Left lung (tissue), 10 donors: Measurements from ENCODE around the gene WDR5. TPM values are rescaled to one million over a fixed set of nuclear protein-coding genes. Genes with fewer than 3 reads are reported as not detected.

Source experiments
- ATAC-seq: fragments of 200-7000 bp; cut with Tn5 transposase; one replicate; pipeline ENCODE4 v1.9.1; 2020; ENCODE audit warnings: moderate library complexity
- DNase-seq, 4 donors: peaks; one replicate each; pipeline ENCODE4 v3.0.0-alpha.2; 2013 to 2020
- H3K27ac ChIP-seq, 2 donors: fragments of 200-600 bp; sonication (generic) in 1 of 2; one replicate each; pipeline versions ENCODE4 v1.5.0 to v1.8.0; 2020 to 2021
- H3K27me3 ChIP-seq, 2 donors: fragments of 200-600 bp; sonication (generic) in 1 of 2; one replicate each; pipeline versions ENCODE4 v1.5.0 to v1.8.0; 2020 to 2021
- H3K36me3 ChIP-seq, 2 donors: fragments of 200-600 bp; sonication (generic) in 1 of 2; one replicate each; pipeline versions ENCODE4 v1.5.0 to v1.8.0; 2020 to 2021
- H3K4me1 ChIP-seq, 2 donors: fragments of 200-600 bp; one replicate each; pipeline ENCODE4 v1.8.0; 2021
- H3K4me3 ChIP-seq, 2 donors: fragments of 200-600 bp; sonication (generic) in 1 of 2; one replicate each; pipeline versions ENCODE4 v1.5.0 to v1.8.0; 2020 to 2021; ENCODE audit warnings: mild to moderate bottlenecking in 1 of 2
- H3K9me3 ChIP-seq, 2 donors: fragments of 200-600 bp; sonication (generic) in 1 of 2; one replicate each; pipeline versions ENCODE4 v1.5.0 to v1.8.0; 2020 to 2021
- CTCF ChIP-seq, 2 donors: fragments of 200-600 bp; sonication (generic) in 1 of 2; IDR thresholded peaks; one replicate each; pipeline versions ENCODE4 v1.5.0 to v1.8.0; 2021; ENCODE audit warnings: antibody characterized with exemption in 2 of 2
- intact Hi-C, 2 donors: fragments of 100-400 bp; cut with DNase I; formaldehyde crosslinking; loops; one replicate each; pipeline versions ENCODE4 v1.11.2 to v1.14.2; 2022
- polyA plus RNA-seq, 6 donors: library from polyadenylated mRNA; unstranded; fragments of 120-200 nt; gene quantifications; one replicate each; pipeline ENCODE4 v1.2.1, GENCODE V29; 2013; ENCODE audit not compliant: insufficient read length in 6 of 6
- total RNA-seq, 2 donors: library from RNA; stranded (reverse); fragmentation: NEBNext Ultra II Directional; extraction: Animal tissue kit (Norgen Biotek cat#: 25700); gene quantifications; one replicate each; pipeline ENCODE4 v1.2.1, GENCODE V29; 2021
- donor health status: DM: no; HTN: yes; CAD: no.
- donor health status: DM: no; HTN: no; CAD: no.

The WDR5 gene
- total and polyA plus RNA-seq, 8 donors: 23.7 to 36.3 (median 31.8) TPM

GRCh38 chr9:134123764-134124128 is 12.1 kb upstream of the WDR5 start:
- Histone ChIP-seq H3K27ac (peak overlapping the region in 1 of 2 donors; percentile 68), H3K9me3 (no peaks in the 10 kb centered on the region), H3K4me1 (peaks cover 0 to 18% of the 10 kb centered on the region in 2 donors), H3K36me3 (no peaks in the 10 kb centered on the region), H3K4me3 (no peak overlapping the region), H3K27me3 (no peaks in the 10 kb centered on the region)
- DNase-seq: peak in 1 of 4 donors; percentile 22
- TF ChIP-seq CTCF (IDR thresholded peaks at IDR 0.05): no peak
- intact Hi-C loops: no loop called here
- peak; percentile 34 for ATAC-seq

- no peaks in the 10 kb centered on the region for H3K9me3 ChIP-seq
- no peak overlapping the region for H3K27ac ChIP-seq
- no peaks in the 10 kb centered on the region for H3K36me3 ChIP-seq
- H3K27me3 ChIP-seq: no peaks in the 10 kb centered on the region
- H3K4me3 ChIP-seq: no peak overlapping the region
- DNase-seq (peak in 1 of 4 donors; percentile 61), ATAC-seq (no peak)
- no peak for TF ChIP-seq CTCF (IDR thresholded peaks at IDR 0.05)
- intact Hi-C loops: no loop called here
- peaks cover 0 to 18% of the 10 kb centered on the region in 2 donors for H3K4me1 ChIP-seq
Observed at GRCh38 chr9:134125413-134126095, 10.3 kb upstream of the WDR5 start.

- Histone ChIP-seq H3K4me1 (peaks cover 0 to 18% of the 10 kb centered on the region in 2 donors), H3K9me3 (no peaks in the 10 kb centered on the region), H3K27me3 (no peaks in the 10 kb centered on the region), H3K36me3 (no peaks in the 10 kb centered on the region), H3K4me3 (no peak overlapping the region), H3K27ac (no peak overlapping the region)
- ATAC-seq (no peak), DNase-seq (peak in 1 of 4 donors; percentile 61)
- no peak for TF ChIP-seq CTCF (IDR thresholded peaks at IDR 0.05)
- intact Hi-C loops: no loop called here
Observed at GRCh38 chr9:134126373-134126772, 9.5 kb upstream of the WDR5 start.

GRCh38 chr9:134127065-134127580 is 8.8 kb upstream of the WDR5 start:
- ATAC-seq (no peak), DNase-seq (peak in 1 of 4 donors; percentile 55)
- H3K27ac ChIP-seq: no peak overlapping the region
- no peaks in the 10 kb centered on the region for H3K36me3 ChIP-seq
- H3K9me3 ChIP-seq: no peaks in the 10 kb centered on the region
- H3K4me1 ChIP-seq: peaks cover 0 to 20% of the 10 kb centered on the region in 2 donors
- H3K4me3 ChIP-seq: no peak overlapping the region
- H3K27me3 ChIP-seq: no peaks in the 10 kb centered on the region
- intact Hi-C loops: no loop called here
- no peak for TF ChIP-seq CTCF (IDR thresholded peaks at IDR 0.05)

GRCh38 chr9:134127616-134128015 is 8.3 kb upstream of the WDR5 start:
- intact Hi-C loops: no loop called here
- Histone ChIP-seq H3K9me3 (no peaks in the 10 kb centered on the region), H3K4me1 (peaks cover 0 to 15% of the 10 kb centered on the region in 2 donors), H3K27ac (no peak overlapping the region), H3K4me3 (no peak overlapping the region), H3K27me3 (no peaks in the 10 kb centered on the region), H3K36me3 (no peaks in the 10 kb centered on the region)
- ATAC-seq: no peak
- DNase-seq: peak in 1 of 4 donors; percentile 28
- TF ChIP-seq CTCF (IDR thresholded peaks at IDR 0.05): no peak
